Measurements from ENCODE around the gene BCKDHB.
"Not testable (repeated sequence)": the region's sequence is repeated elsewhere in the genome, so short reads cannot be mapped to it uniquely, and the experiment has no call there.

Gene BCKDHB
- total RNA-seq: 12.3 to 13.1 reads per million in 2 donors

- DNase-seq: peak; percentile 93
These were observed at the start of gene BCKDHB for GRCh38 chr6:80106418-80107235. Gene BCKDHB, plus strand, starts transcription at chr6:80106671. Its CDS starts 23 bp downstream, at chr6:80106694.

- no peak for DNase-seq
These were observed 45.7 kb upstream of the BCKDHB start for GRCh38 chr6:80060774-80061173.

- DNase-seq: not testable (repeated sequence)
These were observed 38.3 kb upstream of the BCKDHB start for GRCh38 chr6:80068146-80068545.

- DNase-seq: not testable (repeated sequence)
These were observed 36.0 kb upstream of the BCKDHB start for GRCh38 chr6:80070431-80070830.

GRCh38 chr6:80077067-80077466 lies 29.4 kb upstream of the BCKDHB start:
- DNase-seq: no peak

GRCh38 chr6:80088637-80089036 lies 17.8 kb upstream of the BCKDHB start:
- no peak for DNase-seq

- DNase-seq: no peak
These were observed 15.0 kb upstream of the BCKDHB start for GRCh38 chr6:80091506-80091905.

GRCh38 chr6:80094017-80094416 lies 12.5 kb upstream of the BCKDHB start:
- no peak for DNase-seq

- DNase-seq: no peak
These were observed 10.9 kb upstream of the BCKDHB start for GRCh38 chr6:80095600-80095999.

GRCh38 chr6:80098392-80098791 lies 8.1 kb upstream of the BCKDHB start:
- no peak for DNase-seq

GRCh38 chr6:80104520-80104919 lies 2.0 kb upstream of the BCKDHB start:
- DNase-seq: no peak

- DNase-seq: no peak
These were observed 476 bp upstream of the BCKDHB start for GRCh38 chr6:80105972-80106417.

GRCh38 chr6:80122576-80122975 lies 16.1 kb downstream of the BCKDHB start:
- DNase-seq: not testable (repeated sequence)

- no peak for DNase-seq
These were observed 20.3 kb downstream of the BCKDHB start for GRCh38 chr6:80126657-80127345.

GRCh38 chr6:80129485-80129884 lies 23.0 kb downstream of the BCKDHB start:
- no peak for DNase-seq

GRCh38 chr6:80133020-80133419 lies 26.5 kb downstream of the BCKDHB start:
- no peak for DNase-seq

GRCh38 chr6:80134065-80134464 lies 27.6 kb downstream of the BCKDHB start:
- DNase-seq: no peak

GRCh38 chr6:80142586-80142985 lies 36.1 kb downstream of the BCKDHB start:
- no peak for DNase-seq

GRCh38 chr6:80143419-80143937 lies 37.0 kb downstream of the BCKDHB start:
- DNase-seq: no peak

- no peak for DNase-seq
These were observed 38.4 kb downstream of the BCKDHB start for GRCh38 chr6:80144753-80145315.

GRCh38 chr6:80145509-80145908 lies 39.0 kb downstream of the BCKDHB start:
- no peak for DNase-seq

GRCh38 chr6:80145921-80146320 lies 39.5 kb downstream of the BCKDHB start:
- no peak for DNase-seq

- no peak for DNase-seq
These were observed 41.7 kb downstream of the BCKDHB start for GRCh38 chr6:80148220-80148619.

Measured in T-helper 9 cell (primary cell).